Fibroblast of peridontal ligament (primary cell): ENCODE data around the gene APOA1.

Experiments used
- DNase-seq: peaks from one replicate; pipeline ENCODE4 v3.0.0-alpha.2; 2010; ENCODE audit errors: extremely low read depth

APOA1 gene

DNA sequence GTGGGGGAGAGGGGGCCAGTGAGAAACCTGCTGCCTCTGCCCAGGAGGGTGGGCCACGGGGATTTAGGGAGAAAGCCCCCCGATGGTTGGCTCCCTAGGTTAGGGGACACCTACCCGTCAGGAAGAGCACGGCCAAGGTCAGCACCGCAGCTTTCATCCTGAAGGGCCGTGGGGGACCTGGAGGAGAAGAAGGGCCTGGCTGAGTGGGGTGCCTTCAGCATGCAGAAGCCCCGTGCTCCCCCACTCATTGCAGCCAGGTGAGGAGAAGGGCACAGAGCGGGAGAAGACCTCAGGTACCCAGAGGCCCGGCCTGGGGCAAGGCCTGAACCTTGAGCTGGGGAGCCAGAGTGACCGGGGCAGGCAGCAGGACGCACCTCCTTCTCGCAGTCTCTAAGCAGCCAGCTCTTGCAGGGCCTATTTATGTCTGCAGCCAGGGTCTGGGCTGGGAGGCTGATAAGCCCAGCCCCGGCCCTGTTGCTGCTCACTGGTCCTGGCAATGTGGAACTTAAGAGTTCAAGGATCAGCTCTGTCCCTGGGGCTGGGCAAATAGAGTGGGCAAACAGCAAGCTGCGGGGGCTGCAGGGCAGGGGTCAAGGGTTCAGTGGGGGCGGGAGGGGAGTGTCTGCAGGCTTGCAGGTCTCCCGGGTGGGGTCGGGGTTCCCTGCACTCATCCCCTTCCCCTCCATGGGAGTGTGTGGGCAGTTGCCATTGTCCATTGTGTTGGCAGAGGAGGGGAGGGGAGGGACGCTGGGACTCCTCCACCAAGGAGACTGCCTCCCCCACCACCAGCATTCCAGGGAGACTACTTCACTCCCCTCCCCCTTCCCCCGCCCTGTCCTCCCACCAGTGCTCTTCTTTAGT lies at the start of gene APOA1:
Gene APOA1 (minus strand): TSS at position 392 of the 861 bp plus-strand sequence. CDS start 235 bp downstream, at position 157.
- no peak for DNase-seq

DNA sequence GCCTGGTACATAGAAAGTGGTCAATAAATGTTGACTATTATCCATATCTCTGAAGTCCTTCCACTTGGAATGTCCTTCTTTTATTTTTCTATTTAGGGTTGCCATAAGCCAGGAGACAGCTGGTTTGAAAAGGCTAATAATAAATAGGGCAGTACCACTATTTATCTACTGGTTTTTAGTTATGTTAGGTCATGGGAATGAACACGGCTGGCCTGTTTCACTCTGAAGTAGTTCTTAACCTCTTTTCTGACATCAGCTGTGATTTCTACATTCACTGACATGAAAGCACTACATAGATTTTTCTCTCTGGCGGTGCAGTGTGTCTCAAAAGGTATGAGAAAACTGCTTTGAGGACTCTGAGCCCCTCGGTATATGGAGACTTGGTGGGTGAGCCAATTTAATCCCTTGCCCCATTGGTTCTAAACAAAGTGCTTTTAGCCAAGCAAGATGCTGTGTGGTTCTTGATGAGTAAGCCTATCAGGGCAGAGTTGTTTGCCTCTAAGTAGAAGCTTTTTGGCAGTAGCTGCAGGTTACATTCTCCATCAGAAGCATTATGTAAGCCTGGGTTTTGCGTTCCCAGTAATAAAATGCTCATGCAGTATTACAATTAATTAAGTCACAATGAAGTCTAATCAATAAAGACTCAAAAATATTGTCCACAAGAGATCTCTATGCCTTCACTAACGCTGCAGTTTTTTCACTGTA lies 48.7 kb upstream of the APOA1 start:
- peak; percentile 83 for DNase-seq

DNA sequence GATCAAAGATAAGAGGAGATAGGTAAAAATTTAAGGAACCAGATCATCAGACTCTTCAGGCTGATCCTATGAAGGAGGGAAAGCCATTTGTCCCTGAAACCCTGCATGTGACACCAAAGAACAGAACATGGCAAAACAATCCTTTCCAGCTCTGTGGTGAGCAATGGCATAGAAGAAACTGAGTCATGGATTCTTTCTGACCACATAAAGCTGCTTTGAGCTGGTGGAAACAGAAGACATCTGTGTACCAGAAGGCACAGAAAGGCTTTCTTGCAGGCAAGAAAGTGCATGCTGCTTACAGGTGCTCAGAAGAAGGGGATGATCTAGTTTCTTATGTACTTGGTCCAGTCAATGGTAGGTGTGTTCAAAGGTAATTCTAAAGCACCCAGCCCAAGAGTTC lies 45.0 kb upstream of the APOA1 start:
- DNase-seq, result peak; percentile 87

- peak; percentile 44 for DNase-seq
Measured at GRCh38 chr11:116881143-116881542, 43.7 kb upstream of the APOA1 start.

DNA sequence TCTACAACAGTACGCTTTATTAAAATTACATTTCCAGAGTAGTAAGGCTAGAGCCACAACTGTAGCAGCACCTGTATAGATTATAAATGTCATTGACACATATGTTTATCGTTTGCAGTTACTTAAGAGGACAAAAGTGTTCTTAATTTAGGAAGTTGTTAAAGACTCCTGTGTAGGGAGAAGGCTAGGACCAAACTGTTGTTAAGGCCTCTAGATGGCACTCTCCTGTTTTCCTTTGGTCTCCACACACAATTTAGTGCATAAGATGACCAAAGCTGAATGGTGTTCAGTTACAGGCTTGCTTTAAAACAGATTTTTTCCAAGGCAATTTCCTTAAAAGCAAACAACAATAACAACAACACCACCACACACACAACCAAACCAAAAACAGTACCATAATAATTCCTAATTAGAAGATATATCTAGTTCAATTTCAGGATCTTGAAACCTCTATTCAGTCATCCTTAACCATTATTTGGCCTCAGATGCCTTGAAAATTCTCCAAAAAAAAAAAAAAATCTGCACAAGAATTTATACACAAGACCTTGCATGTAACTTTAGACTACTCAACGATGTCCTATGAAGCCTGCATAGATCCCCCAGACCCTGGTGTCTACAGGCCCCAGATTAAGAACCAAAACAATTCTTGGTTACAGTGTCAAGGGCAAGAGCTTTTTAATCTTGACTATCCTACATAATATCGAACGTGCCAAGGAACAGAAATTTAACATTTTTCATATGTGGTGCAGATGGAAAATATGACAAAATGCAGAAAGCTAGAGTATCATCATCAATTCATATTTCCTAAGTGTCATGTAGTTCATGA lies 42.6 kb upstream of the APOA1 start:
- DNase-seq, result peak; percentile 91

DNA sequence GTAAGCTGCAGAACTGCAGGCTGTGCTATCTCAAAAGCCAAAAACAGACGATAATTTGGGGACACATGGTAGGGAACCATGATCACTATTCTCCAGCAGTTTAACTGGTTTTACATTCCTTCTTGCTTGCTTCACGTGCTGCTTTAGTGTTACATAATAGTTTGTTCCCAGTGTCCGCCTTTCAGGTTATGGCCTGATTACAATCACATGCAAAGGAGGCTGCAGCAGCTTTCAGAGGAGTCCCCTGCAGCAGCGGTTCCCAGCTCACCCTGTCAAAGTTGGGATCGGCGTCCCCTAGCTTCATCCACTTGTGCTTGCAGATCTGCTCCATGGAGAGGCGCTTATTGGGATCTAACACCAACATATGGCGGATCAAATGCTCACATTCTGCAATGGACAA lies 39.2 kb upstream of the APOA1 start:
- no peak for DNase-seq

DNA sequence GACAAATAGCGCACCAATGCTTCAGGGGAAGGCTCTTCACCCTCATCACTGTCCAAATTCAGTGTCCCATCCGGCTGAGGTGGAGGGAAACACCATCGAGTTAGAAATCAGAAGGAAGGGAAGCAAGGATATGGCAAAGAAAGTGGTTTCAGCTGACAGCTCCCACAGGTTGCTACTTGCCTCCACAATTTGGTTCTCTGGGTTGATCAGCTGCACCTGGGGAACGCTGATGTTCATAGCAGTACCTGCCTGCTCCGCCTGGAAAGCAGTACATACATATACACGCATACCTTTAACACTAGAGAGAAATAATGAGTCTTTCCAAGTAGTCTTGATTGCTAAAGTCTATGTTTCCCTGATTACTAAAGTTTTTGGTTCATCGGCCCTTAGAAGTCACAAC lies 37.8 kb upstream of the APOA1 start:
- DNase-seq, result no peak

GRCh38 chr11:116874251-116874650 lies 36.8 kb upstream of the APOA1 start:
- DNase-seq, result no peak

GRCh38 chr11:116873381-116873780 lies 36.0 kb upstream of the APOA1 start:
- DNase-seq, result no peak

DNA sequence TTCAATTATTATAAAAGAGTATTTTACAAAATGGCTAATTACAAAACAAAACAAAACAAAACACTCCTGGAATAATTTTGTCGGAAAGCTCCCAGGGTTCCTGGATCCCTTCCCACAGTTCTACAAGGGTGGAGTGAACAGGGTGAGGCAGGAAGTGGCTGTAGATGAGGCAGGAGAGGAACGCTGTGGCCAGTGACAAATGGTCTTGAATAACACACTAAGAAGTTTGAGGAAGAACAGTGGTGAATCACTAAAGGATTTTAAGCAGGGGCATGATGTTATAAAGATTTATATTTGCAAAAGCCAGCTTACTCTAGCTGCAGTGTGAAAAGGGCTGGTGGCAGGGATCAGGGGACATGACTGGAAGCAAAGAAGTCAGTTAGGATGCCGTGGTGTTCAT lies 33.8 kb upstream of the APOA1 start:
- DNase-seq, result peak; percentile 73

- no peak for DNase-seq
Measured at GRCh38 chr11:116870054-116870453, 32.6 kb upstream of the APOA1 start.

DNA sequence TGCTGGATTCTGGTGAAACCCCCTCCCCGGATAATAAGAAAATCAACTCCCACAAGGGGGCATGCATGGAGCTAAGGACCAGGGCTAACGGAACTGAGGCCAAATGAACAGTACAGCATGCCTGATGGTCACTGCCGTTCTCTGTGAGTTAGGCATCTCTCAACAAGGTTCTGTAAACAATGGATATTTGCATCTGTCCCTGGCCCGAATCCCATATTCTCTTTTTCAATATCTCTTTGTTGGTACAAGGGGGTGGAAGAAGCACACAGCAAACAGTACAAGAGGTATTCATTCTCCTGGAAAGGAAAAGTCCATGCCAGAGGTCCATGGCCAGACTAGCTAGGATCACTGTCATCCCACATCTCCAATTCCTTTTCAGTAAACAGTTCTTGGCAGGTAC lies 32.2 kb upstream of the APOA1 start:
- no peak for DNase-seq

- no peak for DNase-seq
Measured at GRCh38 chr11:116868066-116868465, 30.6 kb upstream of the APOA1 start.

- no peak for DNase-seq
Measured at GRCh38 chr11:116867619-116868018, 30.2 kb upstream of the APOA1 start.

DNA sequence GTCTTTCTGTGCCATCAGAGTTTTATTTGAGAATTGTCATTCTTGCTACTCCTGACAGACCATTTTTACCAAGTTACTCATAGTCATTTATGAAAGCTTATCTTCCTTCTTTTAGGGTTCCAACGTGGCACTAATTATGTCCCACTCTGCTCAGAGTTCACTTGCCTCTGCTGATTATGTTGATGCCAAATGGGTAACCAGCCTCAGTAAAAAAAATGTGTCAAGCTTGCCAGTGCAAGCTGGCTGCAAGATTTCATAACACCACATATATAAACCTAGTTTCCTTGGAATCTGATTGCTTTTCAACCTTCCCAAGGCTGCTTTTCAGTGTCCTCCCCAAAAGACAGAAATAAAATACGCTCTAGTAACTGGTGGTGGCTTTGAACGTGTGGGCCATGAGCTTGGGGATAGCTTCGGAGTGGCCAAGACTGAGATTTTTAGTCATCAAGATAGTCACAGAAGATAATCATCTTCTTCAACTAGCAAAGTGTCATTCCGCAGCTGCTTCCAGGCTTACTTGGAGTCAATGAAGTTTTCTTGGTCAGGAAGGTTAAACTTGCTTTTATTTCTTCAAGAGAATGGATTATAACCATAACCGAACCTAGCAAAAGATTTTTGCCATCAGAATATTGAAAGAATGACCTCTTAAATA lies 29.5 kb upstream of the APOA1 start:
- DNase-seq, result peak; percentile 67

DNA sequence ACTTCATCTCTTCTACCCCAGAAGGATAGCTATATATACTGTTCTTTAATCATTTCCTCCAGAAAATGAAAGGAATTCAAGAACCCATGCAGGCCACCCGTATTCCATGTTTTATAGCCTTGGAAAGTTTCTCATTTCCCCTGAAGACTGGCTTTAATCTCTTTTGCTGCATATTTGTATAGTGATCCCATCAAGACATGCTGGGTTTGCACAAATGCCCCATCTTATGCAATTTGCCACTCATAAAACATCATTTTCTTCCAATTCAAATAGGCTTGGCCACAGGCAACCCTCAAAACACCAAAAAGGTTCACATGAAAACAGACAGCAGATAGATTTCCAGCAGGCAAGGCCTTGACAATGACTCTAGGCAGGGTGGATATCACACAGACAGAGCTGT lies 28.3 kb upstream of the APOA1 start:
- peak; percentile 75 for DNase-seq

DNA sequence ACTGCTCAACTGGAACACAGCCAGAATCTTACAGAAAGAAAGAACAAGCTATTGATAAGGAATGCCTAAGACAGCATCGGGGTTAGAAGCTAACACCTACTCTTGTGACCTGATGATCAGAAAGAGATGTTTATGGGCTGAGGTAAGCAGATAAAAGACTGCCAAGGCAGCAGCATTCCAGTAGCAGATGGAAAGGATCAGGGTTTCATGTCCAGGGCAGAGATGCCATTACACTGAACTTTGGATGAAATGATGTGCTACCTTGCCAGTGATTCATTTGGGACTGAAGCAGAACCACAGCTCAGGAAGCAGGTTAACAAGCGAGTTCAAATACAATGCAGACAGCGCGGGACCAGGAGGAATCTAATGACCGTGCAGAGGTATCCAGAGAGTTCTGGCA lies 27.1 kb upstream of the APOA1 start:
- DNase-seq, result no peak

- DNase-seq, result no peak
Measured at GRCh38 chr11:116862951-116863350, 25.5 kb upstream of the APOA1 start.

DNA sequence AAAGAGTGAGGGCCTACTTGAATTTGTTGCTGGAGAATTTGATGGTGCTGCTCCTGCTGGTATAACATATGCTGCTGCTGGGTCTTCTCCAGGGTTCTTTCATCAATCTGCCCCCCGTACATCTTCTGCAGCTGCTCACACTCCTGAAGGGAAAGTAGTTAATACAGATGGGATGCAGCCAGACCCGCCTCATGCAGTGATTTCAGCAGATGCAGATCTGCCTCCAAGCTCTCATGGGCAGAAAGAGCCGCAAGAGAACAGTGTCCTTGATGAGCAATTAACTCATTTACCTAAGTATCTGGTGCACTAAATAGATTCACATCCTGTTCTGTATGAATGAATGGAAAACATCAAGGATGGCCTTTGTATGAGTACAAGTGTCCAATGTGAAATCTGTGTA lies 24.8 kb upstream of the APOA1 start:
- DNase-seq, result no peak

- DNase-seq, result peak; percentile 50
Measured at GRCh38 chr11:116861539-116861938, 24.1 kb upstream of the APOA1 start.

- DNase-seq, result no peak
Measured at GRCh38 chr11:116860303-116860702, 22.9 kb upstream of the APOA1 start.

GRCh38 chr11:116859175-116859574 lies 21.8 kb upstream of the APOA1 start:
- no peak for DNase-seq
